ENCODE measurements around the gene TMOD1.

The TMOD1 gene

GRCh38 chr9:97506787-97507186 is 5.3 kb downstream of the TMOD1 start:
- Histone ChIP-seq H3K4me1 (ENCODE audit: control insufficient read depth, insufficient read depth, low read length, unreplicated experiment) (peaks cover 20% of the 10 kb centered on the region), H3K36me3 (ENCODE audit: insufficient read depth, low read length) (no peaks in the 10 kb centered on the region), H2AFZ (ENCODE audit: low read length, unreplicated experiment) (no peak overlapping the region), H3K27ac (ENCODE audit: low read depth, low read length) (no peak overlapping the region), H3K79me2 (ENCODE audit: control insufficient read depth, insufficient read depth, low read length, unreplicated experiment) (no peaks in the 10 kb centered on the region), H3K4me3 (ENCODE audit: low read depth, low read length) (no peak overlapping the region), H3K27me3 (ENCODE audit: insufficient read depth, low read length) (peaks cover 64% of the 10 kb centered on the region)

- Histone ChIP-seq H2AFZ (ENCODE audit: low read length, unreplicated experiment) (no peak overlapping the region), H3K27me3 (ENCODE audit: insufficient read depth, low read length) (peaks cover 56% of the 10 kb centered on the region), H3K4me3 (ENCODE audit: low read depth, low read length) (no peak overlapping the region), H3K36me3 (ENCODE audit: insufficient read depth, low read length) (no peaks in the 10 kb centered on the region), H3K4me1 (ENCODE audit: control insufficient read depth, insufficient read depth, low read length, unreplicated experiment) (peaks cover 13% of the 10 kb centered on the region), H3K27ac (ENCODE audit: low read depth, low read length) (no peak overlapping the region), H3K79me2 (ENCODE audit: control insufficient read depth, insufficient read depth, low read length, unreplicated experiment) (no peaks in the 10 kb centered on the region)
These were observed 6.0 kb downstream of the TMOD1 start for GRCh38 chr9:97507428-97507984.

- Histone ChIP-seq H3K36me3 (ENCODE audit: insufficient read depth, low read length) (no peaks in the 10 kb centered on the region), H2AFZ (ENCODE audit: low read length, unreplicated experiment) (no peak overlapping the region), H3K27me3 (ENCODE audit: insufficient read depth, low read length) (peaks cover 43% of the 10 kb centered on the region), H3K27ac (ENCODE audit: low read depth, low read length) (no peak overlapping the region), H3K79me2 (ENCODE audit: control insufficient read depth, insufficient read depth, low read length, unreplicated experiment) (no peaks in the 10 kb centered on the region), H3K4me1 (ENCODE audit: control insufficient read depth, insufficient read depth, low read length, unreplicated experiment) (peaks cover 13% of the 10 kb centered on the region), H3K4me3 (ENCODE audit: low read depth, low read length) (no peak overlapping the region)
These were observed 7.4 kb downstream of the TMOD1 start for GRCh38 chr9:97508852-97509251.

- Histone ChIP-seq H3K27ac (ENCODE audit: low read depth, low read length) (peak overlapping the region; percentile 55), H3K27me3 (ENCODE audit: insufficient read depth, low read length) (peaks cover 30% of the 10 kb centered on the region), H3K4me3 (ENCODE audit: low read depth, low read length) (no peak overlapping the region), H2AFZ (ENCODE audit: low read length, unreplicated experiment) (no peak overlapping the region), H3K4me1 (ENCODE audit: control insufficient read depth, insufficient read depth, low read length, unreplicated experiment) (peaks cover 13% of the 10 kb centered on the region), H3K36me3 (ENCODE audit: insufficient read depth, low read length) (no peaks in the 10 kb centered on the region), H3K79me2 (ENCODE audit: control insufficient read depth, insufficient read depth, low read length, unreplicated experiment) (no peaks in the 10 kb centered on the region)
These were observed 9.6 kb downstream of the TMOD1 start for GRCh38 chr9:97510797-97511654.

GRCh38 chr9:97511655-97512427 is 10.4 kb downstream of the TMOD1 start:
- Histone ChIP-seq H3K4me1 (ENCODE audit: control insufficient read depth, insufficient read depth, low read length, unreplicated experiment) (peaks cover 13% of the 10 kb centered on the region), H3K79me2 (ENCODE audit: control insufficient read depth, insufficient read depth, low read length, unreplicated experiment) (no peaks in the 10 kb centered on the region), H3K27me3 (ENCODE audit: insufficient read depth, low read length) (peaks cover 30% of the 10 kb centered on the region), H3K27ac (ENCODE audit: low read depth, low read length) (peak overlapping the region; percentile 55; the same call in 1 of the 2 replicates), H3K36me3 (ENCODE audit: insufficient read depth, low read length) (no peaks in the 10 kb centered on the region), H2AFZ (ENCODE audit: low read length, unreplicated experiment) (no peak overlapping the region), H3K4me3 (ENCODE audit: low read depth, low read length) (no peak overlapping the region)

GRCh38 chr9:97512966-97513560 is 11.6 kb downstream of the TMOD1 start:
- H3K27me3 ChIP-seq (ENCODE audit: insufficient read depth, low read length): peaks cover 27% of the 10 kb centered on the region; the same call in 1 of the 2 replicates
- H3K4me3 ChIP-seq (ENCODE audit: low read depth, low read length): no peak overlapping the region
- H3K79me2 ChIP-seq (ENCODE audit: control insufficient read depth, insufficient read depth, low read length, unreplicated experiment): no peaks in the 10 kb centered on the region
- no peak overlapping the region for H2AFZ ChIP-seq (ENCODE audit: low read length, unreplicated experiment)
- peaks cover 13% of the 10 kb centered on the region for H3K4me1 ChIP-seq (ENCODE audit: control insufficient read depth, insufficient read depth, low read length, unreplicated experiment)
- H3K27ac ChIP-seq (ENCODE audit: low read depth, low read length): no peak overlapping the region
- no peaks in the 10 kb centered on the region for H3K36me3 ChIP-seq (ENCODE audit: insufficient read depth, low read length)

- Histone ChIP-seq H3K27me3 (ENCODE audit: insufficient read depth, low read length) (peaks cover 25% of the 10 kb centered on the region; the same call in 1 of the 2 replicates), H3K4me3 (ENCODE audit: low read depth, low read length) (no peak overlapping the region), H3K4me1 (ENCODE audit: control insufficient read depth, insufficient read depth, low read length, unreplicated experiment) (peaks cover 13% of the 10 kb centered on the region), H3K27ac (ENCODE audit: low read depth, low read length) (no peak overlapping the region), H2AFZ (ENCODE audit: low read length, unreplicated experiment) (no peak overlapping the region), H3K36me3 (ENCODE audit: insufficient read depth, low read length) (no peaks in the 10 kb centered on the region), H3K79me2 (ENCODE audit: control insufficient read depth, insufficient read depth, low read length, unreplicated experiment) (no peaks in the 10 kb centered on the region)
These were observed 13.1 kb downstream of the TMOD1 start for GRCh38 chr9:97514531-97514930.

GRCh38 chr9:97515662-97516061 is 14.2 kb downstream of the TMOD1 start:
- Histone ChIP-seq H3K36me3 (ENCODE audit: insufficient read depth, low read length) (no peaks in the 10 kb centered on the region), H3K79me2 (ENCODE audit: control insufficient read depth, insufficient read depth, low read length, unreplicated experiment) (no peaks in the 10 kb centered on the region), H3K27me3 (ENCODE audit: insufficient read depth, low read length) (peaks cover 28% of the 10 kb centered on the region; the same call in 1 of the 2 replicates), H3K27ac (ENCODE audit: low read depth, low read length) (no peak overlapping the region), H3K4me3 (ENCODE audit: low read depth, low read length) (no peak overlapping the region), H2AFZ (ENCODE audit: low read length, unreplicated experiment) (no peak overlapping the region), H3K4me1 (ENCODE audit: control insufficient read depth, insufficient read depth, low read length, unreplicated experiment) (peaks cover 10% of the 10 kb centered on the region)

GRCh38 chr9:97516111-97516510 is 14.6 kb downstream of the TMOD1 start:
- H3K4me1 ChIP-seq (ENCODE audit: control insufficient read depth, insufficient read depth, low read length, unreplicated experiment): peaks cover 5% of the 10 kb centered on the region
- no peaks in the 10 kb centered on the region for H3K36me3 ChIP-seq (ENCODE audit: insufficient read depth, low read length)
- no peak overlapping the region for H3K27ac ChIP-seq (ENCODE audit: low read depth, low read length)
- no peak overlapping the region for H3K4me3 ChIP-seq (ENCODE audit: low read depth, low read length)
- peaks cover 32% of the 10 kb centered on the region; the same call in 1 of the 2 replicates for H3K27me3 ChIP-seq (ENCODE audit: insufficient read depth, low read length)
- H2AFZ ChIP-seq (ENCODE audit: low read length, unreplicated experiment): no peak overlapping the region
- no peaks in the 10 kb centered on the region for H3K79me2 ChIP-seq (ENCODE audit: control insufficient read depth, insufficient read depth, low read length, unreplicated experiment)

- Histone ChIP-seq H3K4me3 (ENCODE audit: low read depth, low read length) (no peak overlapping the region), H3K79me2 (ENCODE audit: control insufficient read depth, insufficient read depth, low read length, unreplicated experiment) (no peaks in the 10 kb centered on the region), H3K36me3 (ENCODE audit: insufficient read depth, low read length) (no peaks in the 10 kb centered on the region), H3K27ac (ENCODE audit: low read depth, low read length) (no peak overlapping the region), H3K27me3 (ENCODE audit: insufficient read depth, low read length) (peaks cover 36% of the 10 kb centered on the region; the same call in 1 of the 2 replicates), H2AFZ (ENCODE audit: low read length, unreplicated experiment) (no peak overlapping the region), H3K4me1 (ENCODE audit: control insufficient read depth, insufficient read depth, low read length, unreplicated experiment) (no peaks in the 10 kb centered on the region)
These were observed 16.0 kb downstream of the TMOD1 start for GRCh38 chr9:97517331-97518089.

Measured in ACC112 (cell line).